HG03378 (cell line): Measurements from ENCODE around the gene PIGP.
"Not testable (repeated sequence)": the region's sequence is repeated elsewhere in the genome, so short reads cannot be mapped to it uniquely, and the experiment has no call there.

Experiments
- ATAC-seq: cut with Tn5 transposase; IDR thresholded peaks from one replicate; pipeline ENCODE4 v1.9.1; 2021; ENCODE audit warnings: mild to moderate bottlenecking, moderate library complexity; ENCODE audit not compliant: unreplicated experiment

The PIGP gene

DNA sequence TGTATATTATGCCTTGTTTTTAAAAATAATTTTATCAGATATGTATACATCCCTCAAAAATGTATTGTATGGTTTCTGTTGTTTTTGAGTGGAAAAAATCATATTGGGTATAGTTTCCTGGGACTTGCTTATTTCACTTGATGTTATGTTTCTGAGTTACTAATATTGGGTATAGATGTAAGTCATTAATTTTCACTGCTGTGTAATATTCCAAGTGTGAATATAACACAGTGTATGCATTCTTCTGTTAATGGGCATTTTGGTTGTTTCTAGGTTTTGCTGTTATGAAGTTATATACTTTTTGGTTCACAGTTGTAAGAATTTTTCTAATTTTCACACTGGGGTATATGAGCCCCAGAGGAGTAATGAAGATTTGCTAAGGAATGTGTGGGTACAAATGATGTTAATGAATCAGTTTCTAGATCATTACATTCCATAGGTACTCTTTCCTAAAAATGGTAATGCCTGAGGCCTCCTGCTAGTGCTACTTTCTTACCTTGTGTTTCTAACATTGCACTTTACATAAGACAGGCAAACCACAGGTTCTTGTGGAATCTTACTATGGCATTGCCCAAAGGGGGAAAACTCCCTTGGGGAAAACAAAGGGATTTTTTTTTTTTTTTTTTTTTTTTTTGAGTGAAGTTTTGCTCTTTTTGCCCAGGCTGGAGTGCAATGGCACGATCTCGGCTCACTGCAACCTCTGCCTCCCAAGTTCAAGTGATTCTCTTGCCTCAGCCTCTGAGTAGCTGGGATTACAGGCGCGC, 3.4 kb upstream of the PIGP start:
- ATAC-seq: no peak

GRCh38 chr21:37075214-37075770, 2.4 kb upstream of the PIGP start:
- ATAC-seq: no peak

DNA sequence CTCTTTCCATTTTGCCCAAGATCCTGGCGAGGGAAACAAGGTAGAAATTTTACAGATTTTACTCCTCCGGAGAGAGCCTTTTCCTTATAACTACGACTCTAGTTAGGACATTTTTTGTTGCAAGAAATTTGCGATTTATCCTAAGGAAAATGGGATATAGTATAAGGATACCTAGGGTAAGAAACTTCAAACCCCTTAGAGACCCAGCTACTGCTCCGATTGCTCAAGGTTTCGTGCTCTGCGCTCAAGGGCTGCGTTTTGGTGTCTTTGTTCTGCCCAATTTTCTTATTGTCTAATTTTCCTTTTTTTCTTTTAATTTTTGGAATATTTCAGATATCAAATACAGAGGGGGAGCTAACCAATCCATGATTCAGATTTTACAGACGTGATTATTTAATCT, 1.7 kb upstream of the PIGP start:
- ATAC-seq: no peak

DNA sequence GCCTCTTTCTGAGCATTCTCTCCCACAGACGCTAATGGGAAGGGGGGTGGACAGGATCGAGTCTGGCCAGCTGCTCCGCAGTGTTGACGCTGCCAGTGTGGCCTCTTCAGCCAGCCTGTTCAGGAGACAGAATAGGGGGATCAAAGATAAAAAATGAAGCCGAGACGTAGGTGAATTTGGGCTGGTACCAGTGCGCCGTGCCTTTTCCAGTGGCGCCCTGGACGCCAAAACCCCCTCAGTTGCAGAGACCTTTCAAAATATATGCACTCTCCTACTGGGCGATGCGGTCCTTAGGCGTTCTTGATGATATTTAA, 1.3 kb upstream of the PIGP start:
- ATAC-seq: peak; percentile 4

DNA sequence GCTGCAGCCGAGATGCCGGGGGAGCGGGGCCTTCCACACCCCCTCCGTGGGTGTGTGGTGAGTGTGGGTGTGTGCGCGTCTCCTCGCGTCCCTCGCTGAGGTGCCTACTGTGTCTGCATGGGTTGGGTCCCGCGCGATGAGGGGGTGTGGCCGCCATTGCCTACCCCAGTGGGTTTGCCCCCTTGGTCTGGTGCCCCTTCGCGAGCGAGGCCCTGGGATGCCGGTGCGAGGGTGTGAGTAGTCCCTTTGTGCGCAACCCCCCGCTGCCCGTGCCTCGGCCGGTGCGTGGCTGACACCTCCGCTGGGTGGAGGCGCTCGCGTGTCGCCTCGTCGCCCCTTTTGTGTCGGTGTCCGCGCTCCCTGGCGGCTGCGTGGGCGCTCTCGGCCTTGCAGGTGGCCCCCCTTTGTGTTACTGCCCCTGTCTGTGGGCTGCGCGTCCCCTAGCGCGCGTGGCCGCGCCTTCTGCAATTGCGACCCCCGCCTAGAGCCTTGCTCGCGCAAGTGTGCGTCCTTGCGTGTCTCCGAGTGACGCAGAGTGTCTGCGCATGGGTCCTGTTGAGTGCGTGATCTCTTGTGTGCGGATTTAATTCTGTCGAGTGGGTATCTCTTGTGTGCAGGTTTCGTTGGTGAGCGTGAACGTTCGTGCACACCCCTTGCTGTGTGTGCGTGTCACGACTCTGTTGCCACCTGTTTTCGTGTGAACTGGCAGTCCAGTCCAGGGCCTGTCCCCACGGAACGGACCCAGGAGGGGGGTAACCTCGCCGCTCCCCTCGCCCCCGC, 736 bp upstream of the PIGP start:
- peak; percentile 39 for ATAC-seq

- peak; percentile 27 for ATAC-seq
These were observed 440 bp downstream of the PIGP start for GRCh38 chr21:37072274-37072987.

DNA sequence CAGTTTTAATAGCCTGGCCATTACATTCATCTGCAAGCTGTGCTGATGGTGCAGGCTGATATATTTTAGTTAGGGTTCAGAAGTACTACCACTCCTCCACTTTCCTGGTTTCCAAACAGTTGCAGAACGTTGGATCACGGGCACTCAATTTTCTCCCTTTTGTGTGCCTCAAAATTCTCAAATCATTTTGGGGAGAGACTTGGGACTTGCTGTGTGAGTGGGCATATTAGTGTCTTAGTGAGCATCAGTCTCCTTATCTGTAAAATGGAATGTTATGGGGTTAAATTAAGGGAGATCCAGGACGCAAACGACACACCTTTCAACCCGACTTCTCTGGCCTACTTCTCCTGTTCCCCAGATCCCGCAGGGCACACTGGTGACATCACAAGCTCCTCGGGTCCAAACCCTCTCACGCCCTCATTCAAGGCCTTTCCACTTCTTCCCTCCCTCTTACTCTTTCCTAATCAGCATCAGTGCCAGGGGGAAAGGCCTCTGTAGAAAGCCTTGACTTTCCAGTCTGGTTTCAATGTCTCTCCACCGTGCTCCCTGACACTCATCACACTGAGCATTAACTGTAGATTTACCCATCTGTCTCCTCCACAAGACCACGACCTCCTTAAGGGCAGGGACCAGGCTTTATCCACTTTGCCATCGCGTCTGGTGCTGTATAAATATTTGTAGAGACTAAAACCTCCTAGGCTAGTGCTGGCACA, 1.2 kb downstream of the PIGP start:
- no peak for ATAC-seq

- no peak for ATAC-seq
These were observed 7.2 kb downstream of the PIGP start for GRCh38 chr21:37065561-37066177.

- no peak for ATAC-seq
These were observed 8.0 kb downstream of the PIGP start for GRCh38 chr21:37064841-37065240.

DNA sequence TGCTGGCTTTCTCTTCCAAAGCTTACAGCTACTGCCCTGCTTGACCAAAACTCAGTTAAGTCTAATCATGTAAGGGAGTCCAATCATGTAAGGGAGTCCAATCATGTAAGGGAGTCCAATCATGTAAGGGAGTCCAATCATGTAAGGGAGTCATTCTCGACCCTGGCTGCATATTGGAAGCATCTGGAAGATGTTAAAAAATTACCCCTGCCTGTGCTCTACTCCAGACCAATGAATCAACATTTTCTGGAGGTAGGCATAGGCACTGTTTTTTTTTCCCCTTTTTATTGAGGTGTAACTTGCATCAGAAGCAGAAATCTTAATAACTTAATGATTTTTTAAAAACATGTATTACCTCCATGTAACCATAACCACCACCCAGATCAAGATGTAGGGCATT, 9.4 kb downstream of the PIGP start:
- no peak for ATAC-seq

DNA sequence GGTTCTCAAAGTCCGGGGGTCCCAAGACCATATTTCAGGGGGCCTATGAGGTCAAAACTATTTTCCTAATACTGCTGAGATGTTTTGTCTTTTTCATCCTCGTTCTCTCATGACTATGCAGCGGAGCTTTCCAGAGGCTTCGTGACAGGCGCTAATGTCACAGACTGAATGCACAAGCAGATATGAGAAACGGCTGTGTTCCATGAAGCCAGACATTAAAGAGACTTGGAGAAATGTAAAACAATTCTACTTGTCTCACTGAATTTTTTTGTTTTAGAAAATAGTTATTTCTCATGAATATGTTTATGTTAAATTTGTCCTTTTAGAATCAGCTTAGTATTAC, 10.3 kb downstream of the PIGP start:
- ATAC-seq: no peak

- no peak for ATAC-seq
These were observed 10.8 kb downstream of the PIGP start for GRCh38 chr21:37061926-37062592.

DNA sequence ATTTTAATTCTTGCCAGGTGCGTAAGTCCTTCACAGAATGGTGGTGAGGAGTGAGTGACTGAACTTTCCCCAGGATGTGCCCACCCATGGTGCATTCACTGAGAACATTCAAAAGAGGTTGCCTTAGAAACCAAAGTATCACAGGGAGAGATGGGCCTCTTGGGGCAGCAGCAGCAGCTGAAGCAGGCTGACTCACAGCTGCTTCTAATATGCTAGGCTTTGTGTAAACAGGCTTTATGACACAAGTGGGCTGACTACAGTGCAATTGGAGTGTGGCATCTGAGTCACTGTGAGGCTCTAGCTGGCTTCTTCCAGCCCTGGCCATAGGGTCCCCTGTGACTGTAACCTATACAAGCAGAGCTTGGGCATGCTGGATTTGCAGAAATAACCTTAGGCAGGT, 12.6 kb downstream of the PIGP start:
- ATAC-seq: no peak

DNA sequence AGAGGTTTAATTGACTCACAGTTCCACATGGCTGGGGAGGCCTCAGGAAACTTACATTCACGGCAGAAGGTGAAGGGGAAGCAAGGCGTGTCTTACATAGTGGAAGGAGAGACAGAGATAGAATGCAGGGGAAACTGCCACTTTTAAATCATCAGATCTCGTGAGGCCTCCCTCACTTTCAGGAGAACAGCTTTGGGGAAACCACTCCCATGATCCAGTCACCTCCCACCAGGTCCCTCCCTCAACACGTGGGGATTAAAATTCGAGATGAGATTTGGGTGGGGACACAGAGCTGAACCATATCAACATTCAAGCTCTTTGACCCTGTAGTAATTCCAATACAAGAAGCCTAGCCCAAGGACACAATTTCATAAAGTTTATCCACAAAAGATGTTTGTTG, 13.7 kb downstream of the PIGP start:
- no peak for ATAC-seq

DNA sequence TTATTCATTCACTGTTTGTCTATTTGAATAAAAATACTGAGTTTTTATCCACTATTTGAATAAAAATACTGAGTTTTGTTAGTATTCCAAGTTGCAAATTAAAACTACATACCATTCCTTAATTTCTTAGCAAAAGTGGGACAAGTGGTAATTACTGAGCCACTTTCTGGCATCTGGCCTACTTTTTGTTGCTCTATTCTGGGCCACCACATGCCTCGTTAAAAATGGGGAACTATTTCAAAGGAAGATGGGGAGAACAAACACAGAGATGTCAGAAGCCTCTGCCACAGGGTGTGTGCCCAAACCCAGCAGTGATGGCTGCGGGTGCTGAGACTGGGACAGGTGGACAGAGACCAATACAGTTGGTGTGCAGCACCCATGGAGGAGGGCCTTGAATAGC, 14.6 kb downstream of the PIGP start:
- no peak for ATAC-seq

DNA sequence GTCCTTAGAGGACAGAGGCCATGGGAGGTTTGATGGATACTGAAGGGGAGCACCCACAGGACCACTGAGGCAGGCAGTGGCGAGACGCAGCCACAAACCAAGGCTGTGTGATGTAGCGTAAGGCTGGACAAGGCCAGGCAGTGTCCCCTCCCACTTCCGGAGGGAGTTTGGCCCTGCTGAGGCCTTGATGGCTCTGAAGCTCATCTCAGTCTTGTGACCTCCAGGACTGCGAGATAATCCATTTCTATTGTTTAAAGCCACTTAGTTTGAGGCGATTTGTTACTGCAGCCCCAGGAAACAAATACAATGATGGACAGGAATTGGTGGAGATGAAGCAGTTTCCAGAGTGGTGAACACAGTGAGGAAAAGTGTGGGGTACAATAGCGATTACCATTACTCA, 15.3 kb downstream of the PIGP start:
- ATAC-seq: no peak

GRCh38 chr21:37055271-37055855, 17.5 kb downstream of the PIGP start:
- no peak for ATAC-seq

DNA sequence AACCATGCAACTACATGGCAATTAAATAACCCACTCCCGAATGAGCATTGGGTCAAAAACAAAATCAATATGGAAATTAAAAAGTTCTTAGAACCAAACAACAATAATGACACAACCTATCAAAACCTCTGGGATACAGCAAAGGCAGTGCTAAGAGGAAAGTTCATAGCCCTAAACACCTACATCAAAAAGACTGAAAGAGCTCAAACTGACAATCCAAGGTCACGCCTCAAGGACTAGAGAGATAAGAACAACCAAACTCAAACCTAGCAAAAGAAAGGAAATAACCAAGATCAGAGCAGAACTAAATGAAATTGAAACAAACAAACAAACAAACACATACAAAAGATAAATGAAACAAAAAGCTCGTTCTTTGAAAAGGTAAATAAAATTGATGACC, 23.1 kb downstream of the PIGP start:
- not testable (repeated sequence) for ATAC-seq

- no peak for ATAC-seq
These were observed 25.8 kb downstream of the PIGP start for GRCh38 chr21:37047079-37047478.

GRCh38 chr21:37045556-37045955, 27.3 kb downstream of the PIGP start:
- ATAC-seq: no peak
